ENCODE measurements around the gene MORN2. TPM values are rescaled to one million over a fixed set of nuclear protein-coding genes. Genes with fewer than 3 reads are reported as not detected.

Gene MORN2
- total and polyA plus RNA-seq, 2 donors (not counting 1 experiment from before 2014, with no cell fraction given): 14.4 to 35.1 TPM

DNA sequence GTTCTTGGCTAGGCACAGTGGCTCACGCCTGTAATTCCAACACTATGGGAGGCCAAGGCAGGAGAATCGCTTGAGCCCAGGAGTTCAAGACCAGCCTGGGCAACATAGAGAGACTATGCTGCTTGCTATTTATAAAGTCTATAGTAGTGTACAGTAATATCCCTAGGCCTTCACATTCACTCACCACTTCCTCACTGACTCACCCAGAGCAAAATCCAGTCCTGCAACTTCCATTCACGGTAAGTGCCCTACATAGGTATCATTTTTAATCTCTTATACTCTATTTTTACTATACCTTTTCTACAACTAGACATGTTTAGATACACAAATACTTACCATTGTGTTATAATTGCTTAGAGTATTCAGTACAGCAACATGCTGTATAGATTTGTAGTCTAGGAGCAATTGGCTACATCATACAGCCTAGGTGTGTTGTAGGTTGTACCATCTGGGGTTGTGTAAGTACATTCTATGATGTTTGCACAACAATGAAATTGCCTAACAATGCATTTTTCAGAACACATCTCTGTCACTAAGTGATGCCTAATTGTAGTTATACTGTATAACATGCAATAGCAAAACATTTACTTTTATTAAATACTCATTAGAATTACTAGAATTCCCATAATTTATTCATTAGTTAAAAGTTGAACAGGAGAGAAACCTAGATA is 8.9 kb upstream of the MORN2 start:
- Histone ChIP-seq H2AFZ (ENCODE audit: low read length) (no peak overlapping the region), H3K9me3 (ENCODE audit: control insufficient read depth, insufficient read depth, low read depth, low read length) (no peaks in the 10 kb centered on the region), H3K27ac (ENCODE audit: insufficient read depth, low read length) (no peak overlapping the region), H3K4me1 (ENCODE audit: control insufficient read depth, extremely low read depth, insufficient read depth, low read length) (no peaks in the 10 kb centered on the region), H3K9ac (ENCODE audit: insufficient read depth, low read length) (no peak overlapping the region), H3K36me3 (ENCODE audit: control insufficient read depth, insufficient read depth, low read length) (peaks cover 2% of the 10 kb centered on the region), H4K20me1 (ENCODE audit: control insufficient read depth, extremely low read depth, insufficient read depth, low read length) (no peaks in the 10 kb centered on the region), H3K79me2 (ENCODE audit: control insufficient read depth, insufficient read depth, low read length) (no peaks in the 10 kb centered on the region), H3K27me3 (ENCODE audit: control insufficient read depth, insufficient read depth, low read length) (no peaks in the 10 kb centered on the region), H3K4me3 (replicated peaks in 1 of 4; ENCODE audit: control extremely low read depth in 1 of 4, insufficient read depth in 1 of 4, low read depth in 3 of 4, low read length in 4 of 4) (no peak overlapping the region), H3K4me2 (ENCODE audit: extremely low read depth, insufficient read depth, low read length) (no peak overlapping the region)
- no peak for DNase-seq (ENCODE audit: low read depth in 2 of 2)
- TF ChIP-seq EZH2 (IDR thresholded peaks at IDR 0.05; ENCODE audit: low read length, missing control alignments): no peak
- TF ChIP-seq, protein P1, sequence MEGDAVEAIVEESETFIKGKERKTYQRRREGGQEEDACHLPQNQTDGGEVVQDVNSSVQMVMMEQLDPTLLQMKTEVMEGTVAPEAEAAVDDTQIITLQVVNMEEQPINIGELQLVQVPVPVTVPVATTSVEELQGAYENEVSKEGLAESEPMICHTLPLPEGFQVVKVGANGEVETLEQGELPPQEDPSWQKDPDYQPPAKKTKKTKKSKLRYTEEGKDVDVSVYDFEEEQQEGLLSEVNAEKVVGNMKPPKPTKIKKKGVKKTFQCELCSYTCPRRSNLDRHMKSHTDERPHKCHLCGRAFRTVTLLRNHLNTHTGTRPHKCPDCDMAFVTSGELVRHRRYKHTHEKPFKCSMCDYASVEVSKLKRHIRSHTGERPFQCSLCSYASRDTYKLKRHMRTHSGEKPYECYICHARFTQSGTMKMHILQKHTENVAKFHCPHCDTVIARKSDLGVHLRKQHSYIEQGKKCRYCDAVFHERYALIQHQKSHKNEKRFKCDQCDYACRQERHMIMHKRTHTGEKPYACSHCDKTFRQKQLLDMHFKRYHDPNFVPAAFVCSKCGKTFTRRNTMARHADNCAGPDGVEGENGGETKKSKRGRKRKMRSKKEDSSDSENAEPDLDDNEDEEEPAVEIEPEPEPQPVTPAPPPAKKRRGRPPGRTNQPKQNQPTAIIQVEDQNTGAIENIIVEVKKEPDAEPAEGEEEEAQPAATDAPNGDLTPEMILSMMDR (conservative IDR thresholded peaks at IDR 0.05 in 1 of 2, IDR thresholded peaks at IDR 0.05 in 1 of 2; ENCODE audit: low read depth in 1 of 2, low read length in 2 of 2): no peak

DNA sequence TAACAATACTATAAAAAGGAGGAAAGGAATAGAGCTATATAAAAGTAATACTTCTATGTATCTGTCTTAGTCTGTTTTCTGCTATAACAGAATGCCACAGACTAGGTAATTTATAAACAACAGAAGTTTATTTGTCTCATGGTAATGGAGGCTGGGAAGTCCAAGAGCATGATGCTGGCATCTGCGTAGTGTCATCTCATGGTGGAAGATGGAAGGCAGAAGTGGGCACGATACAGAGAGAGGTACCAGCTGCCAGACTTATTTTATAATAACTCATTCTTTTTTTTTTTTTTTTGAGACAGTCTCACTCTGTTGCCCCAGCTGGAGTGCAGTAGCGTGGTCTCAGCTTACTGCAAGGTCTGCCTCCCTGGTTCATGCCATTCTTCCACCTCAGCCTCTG is 4.3 kb upstream of the MORN2 start:
- peaks cover 2% of the 10 kb centered on the region for H3K36me3 ChIP-seq (ENCODE audit: control insufficient read depth, insufficient read depth, low read length)
- H3K27me3 ChIP-seq (ENCODE audit: control insufficient read depth, insufficient read depth, low read length): no peaks in the 10 kb centered on the region
- no peak overlapping the region for H3K4me2 ChIP-seq (ENCODE audit: extremely low read depth, insufficient read depth, low read length)
- H3K79me2 ChIP-seq (ENCODE audit: control insufficient read depth, insufficient read depth, low read length): peaks cover 15% of the 10 kb centered on the region
- H3K4me3 ChIP-seq (replicated peaks in 1 of 4; ENCODE audit: control extremely low read depth in 1 of 4, insufficient read depth in 1 of 4, low read depth in 3 of 4, low read length in 4 of 4): no peak overlapping the region
- H3K4me1 ChIP-seq (ENCODE audit: control insufficient read depth, extremely low read depth, insufficient read depth, low read length): no peaks in the 10 kb centered on the region
- no peak for DNase-seq (ENCODE audit: low read depth in 2 of 2)
- H4K20me1 ChIP-seq (ENCODE audit: control insufficient read depth, extremely low read depth, insufficient read depth, low read length): no peaks in the 10 kb centered on the region
- no peak overlapping the region for H3K9ac ChIP-seq (ENCODE audit: insufficient read depth, low read length)
- no peaks in the 10 kb centered on the region for H3K9me3 ChIP-seq (ENCODE audit: control insufficient read depth, insufficient read depth, low read depth, low read length)
- TF ChIP-seq, protein P1 (conservative IDR thresholded peaks at IDR 0.05 in 1 of 2, IDR thresholded peaks at IDR 0.05 in 1 of 2; ENCODE audit: low read depth in 1 of 2, low read length in 2 of 2): no peak
- TF ChIP-seq EZH2 (IDR thresholded peaks at IDR 0.05; ENCODE audit: low read length, missing control alignments): no peak
- no peak overlapping the region for H3K27ac ChIP-seq (ENCODE audit: insufficient read depth, low read length)
- no peak overlapping the region for H2AFZ ChIP-seq (ENCODE audit: low read length)

DNA sequence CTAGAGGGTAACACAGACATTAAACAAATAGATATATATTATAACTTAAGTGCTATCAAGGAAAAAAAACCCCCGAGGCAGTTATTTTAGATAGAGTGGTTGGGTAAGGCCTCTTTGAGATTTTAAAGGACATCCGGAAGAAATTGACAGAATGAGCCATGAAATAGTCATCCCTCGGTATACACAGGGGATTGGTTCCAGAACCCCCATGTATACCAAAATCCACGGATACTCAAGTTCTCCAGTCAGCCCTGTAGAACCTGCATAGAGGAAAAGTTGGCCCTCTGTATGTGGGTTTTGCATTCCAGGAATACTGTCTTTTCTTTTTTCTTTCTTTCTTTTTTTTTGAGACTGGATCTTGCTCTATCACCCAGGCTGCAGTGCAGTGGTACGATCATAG is 2.0 kb upstream of the MORN2 start:
- Histone ChIP-seq H3K79me2 (ENCODE audit: control insufficient read depth, insufficient read depth, low read length) (peaks cover 15% of the 10 kb centered on the region), H3K27ac (ENCODE audit: insufficient read depth, low read length) (no peak overlapping the region), H2AFZ (ENCODE audit: low read length) (no peak overlapping the region), H3K36me3 (ENCODE audit: control insufficient read depth, insufficient read depth, low read length) (no peaks in the 10 kb centered on the region), H4K20me1 (ENCODE audit: control insufficient read depth, extremely low read depth, insufficient read depth, low read length) (no peaks in the 10 kb centered on the region), H3K4me2 (ENCODE audit: extremely low read depth, insufficient read depth, low read length) (no peak overlapping the region), H3K9ac (ENCODE audit: insufficient read depth, low read length) (no peak overlapping the region), H3K9me3 (ENCODE audit: control insufficient read depth, insufficient read depth, low read depth, low read length) (no peaks in the 10 kb centered on the region), H3K27me3 (ENCODE audit: control insufficient read depth, insufficient read depth, low read length) (no peaks in the 10 kb centered on the region), H3K4me3 (replicated peaks in 1 of 4; ENCODE audit: control extremely low read depth in 1 of 4, insufficient read depth in 1 of 4, low read depth in 3 of 4, low read length in 4 of 4) (no peak overlapping the region), H3K4me1 (ENCODE audit: control insufficient read depth, extremely low read depth, insufficient read depth, low read length) (peaks cover 3% of the 10 kb centered on the region)
- TF ChIP-seq EZH2 (IDR thresholded peaks at IDR 0.05; ENCODE audit: low read length, missing control alignments): no peak
- TF ChIP-seq, protein P1 (conservative IDR thresholded peaks at IDR 0.05 in 1 of 2, IDR thresholded peaks at IDR 0.05 in 1 of 2; ENCODE audit: low read depth in 1 of 2, low read length in 2 of 2): no peak
- no peak for DNase-seq (ENCODE audit: low read depth in 2 of 2)

All from fibroblast of lung (primary cell).